Smooth muscle cell (in vitro differentiated cells): ENCODE results near the gene TPST1. TPM values are rescaled to one million over a fixed set of nuclear protein-coding genes. Genes with fewer than 3 reads are reported as not detected.

Experiments used
- DNase-seq: peaks from one replicate; lab custom pipeline; 2025; ENCODE audit not compliant: unreplicated experiment; lab: John Stamatoyannopoulos, UW
- H2AFZ ChIP-seq: fragments of 200-600 bp; sonication (generic); 2 replicates; pipeline ENCODE4 v1.6.0; 2016; ENCODE audit warnings: antibody characterized with exemption, low read depth, mild to moderate bottlenecking
- H3F3A ChIP-seq: fragments of 200-600 bp; sonication (generic); 2 replicates; pipeline ENCODE4 v1.6.0; 2017; ENCODE audit warnings: antibody characterized with exemption, low read depth
- H3K27ac ChIP-seq: fragments of 200-600 bp; sonication (generic); 2 replicates; pipeline ENCODE4 v1.5.1; 2016; ENCODE audit warnings: low read depth, mild to moderate bottlenecking
- H3K27me3 ChIP-seq: fragments of 200-600 bp; sonication (generic); 2 replicates; pipeline ENCODE4 v1.6.1; 2016; ENCODE audit warnings: low read depth, mild to moderate bottlenecking
- H3K36me3 ChIP-seq: fragments of 200-600 bp; sonication (generic); 2 replicates; pipeline ENCODE4 v1.5.1; 2016; ENCODE audit warnings: low read depth
- H3K4me1 ChIP-seq: fragments of 200-600 bp; sonication (generic); 2 replicates; pipeline ENCODE4 v1.5.1; 2016; ENCODE audit warnings: low read depth
- H3K4me2 ChIP-seq: fragments of 200-600 bp; sonication (generic); 2 replicates; pipeline ENCODE4 v1.6.0; 2016; ENCODE audit warnings: mild to moderate bottlenecking
- H3K4me3 ChIP-seq: fragments of 200-600 bp; sonication (generic); 2 replicates; pipeline ENCODE4 v1.5.1; 2016; ENCODE audit warnings: mild to moderate bottlenecking
- H3K79me2 ChIP-seq: fragments of 200-600 bp; sonication (generic); 2 replicates; pipeline ENCODE4 v1.6.0; 2016; ENCODE audit warnings: low read depth, mild to moderate bottlenecking
- H3K9ac ChIP-seq: fragments of 200-600 bp; sonication (generic); 2 replicates; pipeline ENCODE4 v1.6.0; 2016; ENCODE audit warnings: low read depth
- H3K9me3 ChIP-seq: fragments of 200-600 bp; sonication (generic); replicated peaks from 2 replicates; pipeline ENCODE4 v1.5.1; 2016; ENCODE audit warnings: low read depth
- H4K20me1 ChIP-seq: fragments of 200-600 bp; sonication (generic); 2 replicates; pipeline ENCODE4 v1.6.0; 2016; ENCODE audit warnings: low read depth
- WGBS: methylation state at CpG from one replicate; pipeline ENCODE4 v1.1.7; 2016; ENCODE audit warnings: low lambda C conversion rate; 5-methylcytosine and 5-hydroxymethylcytosine counted together
- polyA plus RNA-seq: library from polyadenylated mRNA; unstranded; fragments of >200 nt; fragmentation: Nextera tagmentation; extraction: Ambion mirVana; gene quantifications from 2 replicates; pipeline ENCODE4 v1.2.1, GENCODE V29; 2016
- total RNA-seq: library from RNA; depleted of rRNA; stranded (reverse); fragments of >200 nt; gene quantifications from 2 replicates; pipeline ENCODE4 v1.2.3, GENCODE V29; 2014
- TF ChIP-seq, protein P1 (sequence below): fragments of 200-600 bp; sonication (generic); IDR thresholded peaks from 2 replicates; pipeline ENCODE4 v1.5.1; 2017; ENCODE audit warnings: borderline replicate concordance, mild to moderate bottlenecking, antibody characterized with exemption; ENCODE audit not compliant: insufficient read depth, poor library complexity, severe bottlenecking

TPST1 gene
- total and polyA plus RNA-seq, 2 experiments from 2014 or later, result 133 to 139 TPM

DNA sequence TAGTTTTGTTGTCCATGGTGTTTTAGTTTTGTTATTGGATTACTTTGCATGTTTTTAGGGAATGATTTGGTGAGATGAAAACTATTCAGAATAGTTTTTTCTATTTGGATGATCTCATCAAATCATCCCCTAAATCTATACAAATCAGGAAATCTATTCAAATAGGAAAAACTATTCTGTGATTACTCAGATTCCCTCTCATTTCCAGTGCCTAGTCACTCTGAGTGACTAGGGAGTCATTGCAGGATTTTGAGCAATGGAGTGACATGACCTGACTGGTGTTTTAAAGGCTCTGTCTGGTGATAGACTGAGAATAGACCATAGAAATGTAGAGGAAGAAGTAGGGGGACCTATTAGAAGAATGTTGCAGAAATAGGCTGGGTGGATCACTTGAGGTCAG, 72.4 kb downstream of the TPST1 start:
- no peaks in the 10 kb centered on the region for H3K9me3 ChIP-seq
- no peak for DNase-seq
- no peaks in the 10 kb centered on the region for H3K27me3 ChIP-seq
- peaks cover 92% of the 10 kb centered on the region for H3K79me2 ChIP-seq
- peaks cover 16% of the 10 kb centered on the region for H3K4me1 ChIP-seq
- no peak overlapping the region for H2AFZ ChIP-seq
- H3K36me3 ChIP-seq, result no peaks in the 10 kb centered on the region
- peaks cover 9% of the 10 kb centered on the region for H4K20me1 ChIP-seq
- no peak overlapping the region for H3K9ac ChIP-seq
- H3K27ac ChIP-seq, result peak overlapping the region; percentile 46
- H3K4me2 ChIP-seq, result peak overlapping the region; percentile 33
- no peak overlapping the region for H3K4me3 ChIP-seq
- TF ChIP-seq, protein P1, sequence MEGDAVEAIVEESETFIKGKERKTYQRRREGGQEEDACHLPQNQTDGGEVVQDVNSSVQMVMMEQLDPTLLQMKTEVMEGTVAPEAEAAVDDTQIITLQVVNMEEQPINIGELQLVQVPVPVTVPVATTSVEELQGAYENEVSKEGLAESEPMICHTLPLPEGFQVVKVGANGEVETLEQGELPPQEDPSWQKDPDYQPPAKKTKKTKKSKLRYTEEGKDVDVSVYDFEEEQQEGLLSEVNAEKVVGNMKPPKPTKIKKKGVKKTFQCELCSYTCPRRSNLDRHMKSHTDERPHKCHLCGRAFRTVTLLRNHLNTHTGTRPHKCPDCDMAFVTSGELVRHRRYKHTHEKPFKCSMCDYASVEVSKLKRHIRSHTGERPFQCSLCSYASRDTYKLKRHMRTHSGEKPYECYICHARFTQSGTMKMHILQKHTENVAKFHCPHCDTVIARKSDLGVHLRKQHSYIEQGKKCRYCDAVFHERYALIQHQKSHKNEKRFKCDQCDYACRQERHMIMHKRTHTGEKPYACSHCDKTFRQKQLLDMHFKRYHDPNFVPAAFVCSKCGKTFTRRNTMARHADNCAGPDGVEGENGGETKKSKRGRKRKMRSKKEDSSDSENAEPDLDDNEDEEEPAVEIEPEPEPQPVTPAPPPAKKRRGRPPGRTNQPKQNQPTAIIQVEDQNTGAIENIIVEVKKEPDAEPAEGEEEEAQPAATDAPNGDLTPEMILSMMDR, result no peak
- H3F3A ChIP-seq, result peaks cover 25% of the 10 kb centered on the region

DNA sequence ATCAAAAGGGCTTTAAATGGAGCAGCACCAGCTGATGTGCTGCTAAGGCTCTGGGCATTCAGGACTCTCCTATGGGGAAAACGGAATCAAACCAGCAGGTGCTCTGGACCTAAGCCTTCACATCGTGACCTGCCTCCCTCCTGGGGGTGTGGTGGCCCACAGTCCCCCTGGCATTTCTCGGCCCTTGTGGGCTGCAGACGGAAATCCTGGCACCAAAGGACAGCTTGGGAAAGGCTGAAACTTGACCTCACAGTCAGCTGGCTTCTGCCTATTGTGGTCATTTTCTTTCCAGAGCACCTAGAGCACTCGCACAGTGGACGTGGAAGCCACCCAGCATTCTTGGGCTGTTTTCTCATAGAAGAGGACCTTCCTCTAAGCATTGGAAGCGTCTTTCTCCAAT, 74.8 kb downstream of the TPST1 start:
- Histone ChIP-seq H3K79me2 (peaks cover 84% of the 10 kb centered on the region), H3K9ac (no peak overlapping the region), H3K27ac (peak overlapping the region; percentile 93), H3F3A (peaks cover 45% of the 10 kb centered on the region), H3K36me3 (no peaks in the 10 kb centered on the region), H3K27me3 (no peaks in the 10 kb centered on the region), H2AFZ (no peak overlapping the region), H3K9me3 (no peaks in the 10 kb centered on the region), H3K4me2 (no peak overlapping the region), H3K4me3 (no peak overlapping the region), H3K4me1 (peaks cover 26% of the 10 kb centered on the region), H4K20me1 (peaks cover 21% of the 10 kb centered on the region)
- DNase-seq, result no peak
- TF ChIP-seq, protein P1, result no peak
- 95% methylated on average over 7 of the region's 7 CpGs for WGBS

DNA sequence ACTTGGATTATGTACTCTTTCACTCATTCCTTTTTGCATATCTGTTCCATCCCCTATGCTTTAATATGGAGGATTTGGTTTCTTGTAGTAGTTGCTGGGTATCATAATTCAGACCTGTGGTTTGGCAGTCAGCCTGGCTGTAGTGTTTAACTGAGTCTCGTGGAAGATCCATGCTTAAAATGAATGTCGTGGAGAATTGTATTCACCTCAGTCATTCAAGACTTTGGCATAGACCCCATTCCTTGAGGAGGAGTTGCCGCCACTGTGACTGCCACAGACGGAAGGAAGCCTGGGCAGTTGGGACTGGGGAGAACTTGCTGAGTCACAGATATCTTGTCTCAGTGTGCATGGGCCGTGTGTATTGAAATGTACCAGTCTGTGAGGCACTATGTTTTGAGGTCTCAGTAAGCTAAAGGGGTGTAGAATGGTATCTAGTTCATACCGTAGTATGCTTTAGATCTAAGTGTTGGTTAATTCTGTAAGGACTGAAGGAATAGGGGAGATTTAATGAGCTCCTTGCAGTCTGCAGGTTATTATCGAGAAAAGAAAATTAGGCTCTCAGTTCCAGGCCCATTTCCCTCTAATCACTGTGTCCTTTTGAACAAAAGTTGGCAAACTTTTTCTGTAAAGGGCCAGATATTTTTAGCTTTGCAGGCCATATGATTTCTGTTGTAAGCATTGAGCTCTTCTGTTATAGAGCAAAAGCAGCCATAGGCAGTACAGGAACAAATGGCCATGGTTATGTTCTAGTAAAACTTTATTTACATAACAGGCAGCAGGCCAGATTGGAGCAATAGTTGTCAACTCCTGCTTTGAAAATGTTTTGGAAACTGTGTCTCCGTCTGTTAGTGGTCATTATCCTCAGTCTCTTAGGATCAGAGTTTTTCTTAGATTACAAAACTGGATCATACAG, 76.8 kb downstream of the TPST1 start:
- Histone ChIP-seq H3K27ac (peak overlapping the region; percentile 93), H3K9me3 (no peaks in the 10 kb centered on the region), H3K4me2 (peak overlapping the region; percentile 70), H3K79me2 (peaks cover 81% of the 10 kb centered on the region), H3K27me3 (no peaks in the 10 kb centered on the region), H2AFZ (no peak overlapping the region), H3F3A (peaks cover 54% of the 10 kb centered on the region), H3K4me1 (peaks cover 23% of the 10 kb centered on the region), H3K9ac (peak overlapping the region; percentile 81), H4K20me1 (peaks cover 29% of the 10 kb centered on the region), H3K4me3 (no peak overlapping the region), H3K36me3 (no peaks in the 10 kb centered on the region)
- peak; percentile 7 for DNase-seq
- WGBS, result 15% methylated on average over 8 of the region's 8 CpGs
- TF ChIP-seq, protein P1, result no peak
